ENCODE results near the gene ADGRG3. TPM values are rescaled to one million over a fixed set of nuclear protein-coding genes. Genes with fewer than 3 reads are reported as not detected.

ADGRG3 gene
- total and polyA plus RNA-seq, 2 of the 8 experiments (the other 6 are each of a cell fraction or from before 2014, with no cell fraction given), result 0.28 to 0.98 TPM

- H3K23ac ChIP-seq (ENCODE audit: insufficient read length), result no peak overlapping the region
- no peak overlapping the region for H3K56ac ChIP-seq (replicated peaks; ENCODE audit: insufficient read length, low read depth, low read length)
- H2AK5ac ChIP-seq (ENCODE audit: low read depth, low read length), result no peak overlapping the region
- no peaks in the 10 kb centered on the region for H3K27me3 ChIP-seq (replicated peaks in 1 of 4; ENCODE audit: control insufficient read depth in 3 of 4, extremely low read depth in 1 of 4, insufficient read depth in 3 of 4, low read length in 3 of 4)
- H2BK15ac ChIP-seq (ENCODE audit: low read length), result no peak overlapping the region
- H2AFZ ChIP-seq (ENCODE audit: low read length), result no peak overlapping the region
- no peak overlapping the region for H3K14ac ChIP-seq (ENCODE audit: insufficient read length)
- H2BK20ac ChIP-seq (ENCODE audit: low read length), result no peak overlapping the region
- H2BK5ac ChIP-seq (ENCODE audit: low read depth, low read length), result no peak overlapping the region
- no peak overlapping the region for H3K18ac ChIP-seq (ENCODE audit: extremely low read depth, low read length)
- H3K9me3 ChIP-seq (ENCODE audit: insufficient read depth in 2 of 2, low read depth in 1 of 2, low read length in 1 of 2), result no peaks in the 10 kb centered on the region
- no peak overlapping the region for H3K4ac ChIP-seq (replicated peaks; ENCODE audit: insufficient read length, low read depth, low read length)
- TF ChIP-seq RAD21 (IDR thresholded peaks at IDR 0.05 in 1 of 2, conservative IDR thresholded peaks at IDR 0.05 in 1 of 2; ENCODE audit: low read depth in 2 of 2, low read length in 2 of 2) (peak; percentile 27 to 34; a peak in 3 of 4 replicates), HDAC2 (IDR thresholded peaks at IDR 0.05; ENCODE audit: borderline replicate concordance in 1 of 2, low read depth in 2 of 2, low read length in 2 of 2) (no peak), SRF (IDR thresholded peaks at IDR 0.05; ENCODE audit: low read depth, low read length) (no peak), CTBP2 (IDR thresholded peaks at IDR 0.05; ENCODE audit: borderline replicate concordance, insufficient read depth, insufficient read length, low read length) (no peak), YY1 (IDR thresholded peaks at IDR 0.05; ENCODE audit: low read depth, low read length) (no peak), RXRA (IDR thresholded peaks at IDR 0.05; ENCODE audit: insufficient read depth, low read depth, low read length) (no peak), CTCF (IDR thresholded peaks at IDR 0.05; ENCODE audit: control extremely low read depth in 1 of 3, insufficient read depth in 1 of 3, low read depth in 1 of 3, low read length in 3 of 3) (peak in 2 of 3 experiments; percentile 16 to 49; a peak in 3 of 4 replicates)
- TF ChIP-seq, protein P1, sequence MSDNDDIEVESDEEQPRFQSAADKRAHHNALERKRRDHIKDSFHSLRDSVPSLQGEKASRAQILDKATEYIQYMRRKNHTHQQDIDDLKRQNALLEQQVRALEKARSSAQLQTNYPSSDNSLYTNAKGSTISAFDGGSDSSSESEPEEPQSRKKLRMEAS (IDR thresholded peaks at IDR 0.05), result no peak
- no peak overlapping the region for H3K9ac ChIP-seq (replicated peaks in 1 of 4; ENCODE audit: extremely low read depth in 1 of 4, low read depth in 3 of 4, low read length in 3 of 4)
- 87% methylated on average over 11 of the region's 15 CpGs; no CpG with 5 or more reads in 1 of the 2 experiments for WGBS, 2 experiments (ENCODE audit: extremely low coverage in 1 of 2, insufficient coverage in 1 of 2, insufficient read length in 1 of 2, insufficient replicate concordance in 2 of 2, low coverage in 1 of 2, low lambda C conversion rate in 2 of 2, missing lambda C conversion rate in 1 of 2)
- H3K23me2 ChIP-seq (ENCODE audit: low read depth, low read length), result no peaks in the 10 kb centered on the region
- DNase-seq (ENCODE audit: low read depth in 1 of 2, low spot score in 2 of 2) (no peak), FAIRE-seq (no peak)
- H3K36me3 ChIP-seq (ENCODE audit: control insufficient read depth in 2 of 4, insufficient read depth in 4 of 4, low read length in 3 of 4), result no peaks in the 10 kb centered on the region
- H3K4me1 ChIP-seq (replicated peaks in 1 of 4; ENCODE audit: control insufficient read depth in 3 of 4, insufficient read depth in 4 of 4, low read length in 3 of 4), result peaks cover 0 to 4% (median 0%) of the 10 kb centered on the region in 4 experiments; a peak in 3 of 7 replicates
- no peaks in the 10 kb centered on the region for H3K79me1 ChIP-seq (ENCODE audit: low read depth, low read length)
- ChIA-PET POLR2A (ENCODE audit: partially characterized antibody) (interaction anchor here (0.6 to 0.9 kb wide), 3 partner anchors 30 to 153 kb away, joined by 3 read pairs; no protein-coding TSS in a partner anchor), CTCF (ENCODE audit: partially characterized antibody) (interaction anchor here (0.6 to 4.2 kb wide), 14 partner anchors 9 to 247 kb away, joined by 3 to 44 read pairs (median 4); no protein-coding TSS in a partner anchor)
- H3K79me2 ChIP-seq (ENCODE audit: control insufficient read depth in 1 of 2, insufficient read depth in 2 of 2, low read length in 2 of 2), result no peaks in the 10 kb centered on the region
- H3K27ac ChIP-seq (ENCODE audit: low read depth, low read length), result no peak overlapping the region
- no peaks in the 10 kb centered on the region for H4K20me1 ChIP-seq (replicated peaks in 1 of 2; ENCODE audit: control insufficient read depth in 1 of 2, insufficient read depth in 2 of 2, low read length in 2 of 2)
- H3K4me2 ChIP-seq (ENCODE audit: insufficient read depth in 1 of 2, low read depth in 2 of 2, low read length in 2 of 2), result no peak overlapping the region
- no peak overlapping the region for H2BK12ac ChIP-seq (ENCODE audit: low read depth, low read length)
- no peak overlapping the region for H4K5ac ChIP-seq (ENCODE audit: insufficient read length, low read depth, low read length)
- no peak overlapping the region for H3K4me3 ChIP-seq (ENCODE audit: extremely low read depth in 1 of 4, insufficient read depth in 2 of 4, low read depth in 3 of 4, low read length in 4 of 4)
- no peak overlapping the region for H4K91ac ChIP-seq (replicated peaks; ENCODE audit: insufficient read length, low read length)
- no peak overlapping the region; the same call in 1 of the 2 replicates for H4K8ac ChIP-seq (ENCODE audit: extremely low read depth, insufficient read depth, low read length)
- no peak overlapping the region for H2BK120ac ChIP-seq (replicated peaks; ENCODE audit: low read depth, low read length)
Observed at GRCh38 chr16:57663917-57664661, 4.0 kb upstream of the ADGRG3 start.
